Panc1 (cell line): Measurements from ENCODE around the gene S100A2.

ENCODE experiments used
- POLR2AphosphoS5 ChIP-seq: IDR thresholded peaks from 2 replicates; pipeline ENCODE4 v1.6.1; 2012; ENCODE audit warnings: mild to moderate bottlenecking, low read depth, low read length, moderate library complexity
- TCF7L2 ChIP-seq: IDR thresholded peaks from 2 replicates; pipeline ENCODE4 v1.6.1; 2011; ENCODE audit warnings: mild to moderate bottlenecking, low read depth, low read length, inconsistent platforms
- TF ChIP-seq, protein P1 (sequence below): fragments of 450-650 bp; IDR thresholded peaks from 2 replicates; pipeline ENCODE4 v1.5.1; 2017; ENCODE audit warnings: mild to moderate bottlenecking

GRCh38 chr1:153536671-153537375, 28.8 kb downstream of the S100A2 start:
- TF ChIP-seq POLR2AphosphoS5 = no peak
- TF ChIP-seq, protein P1, sequence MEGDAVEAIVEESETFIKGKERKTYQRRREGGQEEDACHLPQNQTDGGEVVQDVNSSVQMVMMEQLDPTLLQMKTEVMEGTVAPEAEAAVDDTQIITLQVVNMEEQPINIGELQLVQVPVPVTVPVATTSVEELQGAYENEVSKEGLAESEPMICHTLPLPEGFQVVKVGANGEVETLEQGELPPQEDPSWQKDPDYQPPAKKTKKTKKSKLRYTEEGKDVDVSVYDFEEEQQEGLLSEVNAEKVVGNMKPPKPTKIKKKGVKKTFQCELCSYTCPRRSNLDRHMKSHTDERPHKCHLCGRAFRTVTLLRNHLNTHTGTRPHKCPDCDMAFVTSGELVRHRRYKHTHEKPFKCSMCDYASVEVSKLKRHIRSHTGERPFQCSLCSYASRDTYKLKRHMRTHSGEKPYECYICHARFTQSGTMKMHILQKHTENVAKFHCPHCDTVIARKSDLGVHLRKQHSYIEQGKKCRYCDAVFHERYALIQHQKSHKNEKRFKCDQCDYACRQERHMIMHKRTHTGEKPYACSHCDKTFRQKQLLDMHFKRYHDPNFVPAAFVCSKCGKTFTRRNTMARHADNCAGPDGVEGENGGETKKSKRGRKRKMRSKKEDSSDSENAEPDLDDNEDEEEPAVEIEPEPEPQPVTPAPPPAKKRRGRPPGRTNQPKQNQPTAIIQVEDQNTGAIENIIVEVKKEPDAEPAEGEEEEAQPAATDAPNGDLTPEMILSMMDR = no peak
- no peak for TF ChIP-seq TCF7L2
